PC-9 (cell line): ENCODE data around the gene ENDOV. TPM values are rescaled to one million over a fixed set of nuclear protein-coding genes. Genes with fewer than 3 reads are reported as not detected.

Experiments used
- BruUV-seq: library from RNA; stranded (reverse); fragments of 400-500 nt; replicated peaks from 2 replicates; lab custom pipeline; 2021; lab: Mats Ljungman, UMichigan
- CTCF ChIA-PET: fragments of 300-600 bp; sonication (Branson Sonifier 250); formaldehyde crosslinking; loops from one replicate; lab custom pipeline; 2022; ENCODE audit warnings: antibody characterized with exemption; lab: Charles Lee
- POLR2A ChIA-PET: fragments of 300-600 bp; sonication (Branson Sonifier 250); formaldehyde crosslinking; loops from one replicate; lab custom pipeline; 2022; ENCODE audit warnings: antibody characterized with exemption; ENCODE audit not compliant: unreplicated experiment; lab: Charles Lee
- DNase-seq, 2 experiments: peaks; one replicate each; pipeline versions ENCODE4 v3.0.0 to v3.0.0-alpha.2; 2015 to 2022; ENCODE audit warnings: mixed read lengths in 1 of 2
- H2AFZ ChIP-seq: fragments of 200-600 bp; sonication (generic); 2 replicates; pipeline ENCODE4 v1.8.1; 2017; ENCODE audit warnings: antibody characterized with exemption
- H3F3A ChIP-seq: fragments of 200-600 bp; sonication (generic); 2 replicates; pipeline ENCODE4 v1.8.1; 2017; ENCODE audit warnings: antibody characterized with exemption, mild to moderate bottlenecking, low read depth; ENCODE audit not compliant: insufficient read depth
- H3K27ac ChIP-seq: fragments of 200-600 bp; sonication (generic); 2 replicates; pipeline ENCODE4 v1.6.1; 2016; ENCODE audit warnings: mixed run types
- H3K27me3 ChIP-seq: fragments of 200-600 bp; sonication (generic); 2 replicates; pipeline ENCODE4 v1.6.1; 2016; ENCODE audit warnings: low read depth, mixed run types; ENCODE audit not compliant: insufficient read depth
- H3K36me3 ChIP-seq: fragments of 200-600 bp; sonication (generic); 2 replicates; pipeline ENCODE4 v1.6.1; 2016; ENCODE audit warnings: low read depth, mixed run types
- H3K4me1 ChIP-seq: fragments of 200-600 bp; sonication (generic); replicated peaks from 2 replicates; pipeline ENCODE4 v1.6.1; 2016; ENCODE audit warnings: mixed run types; ENCODE audit not compliant: insufficient read depth
- H3K4me2 ChIP-seq: fragments of 200-600 bp; sonication (generic); 2 replicates; pipeline ENCODE4 v1.6.1; 2017; ENCODE audit warnings: mixed run types
- H3K4me3 ChIP-seq: fragments of 200-600 bp; sonication (generic); 2 replicates; pipeline ENCODE4 v1.6.1; 2016; ENCODE audit warnings: mixed run types
- H3K79me2 ChIP-seq: fragments of 200-600 bp; sonication (generic); 2 replicates; pipeline ENCODE4 v1.6.1; 2017; ENCODE audit warnings: low read depth, mixed run types
- H3K9me2 ChIP-seq: fragments of 200-600 bp; sonication (generic); 2 replicates; pipeline ENCODE4 v1.8.1; 2017; ENCODE audit warnings: mild to moderate bottlenecking; ENCODE audit not compliant: insufficient read depth
- H3K9me3 ChIP-seq: fragments of 200-600 bp; sonication (generic); 2 replicates; pipeline ENCODE4 v1.8.1; 2016; ENCODE audit warnings: low read depth; ENCODE audit not compliant: insufficient read depth
- H4K20me1 ChIP-seq: fragments of 200-600 bp; sonication (generic); 2 replicates; pipeline ENCODE4 v1.8.1; 2017; ENCODE audit not compliant: insufficient read depth
- CTCF ChIP-seq: fragments of 200-600 bp; sonication (generic); conservative IDR thresholded peaks from 2 replicates; pipeline ENCODE4 v1.6.1; 2017; ENCODE audit warnings: mixed run types, antibody characterized with exemption, mild to moderate bottlenecking, moderate library complexity
- EZH2 ChIP-seq: fragments of 200-600 bp; sonication (generic); IDR thresholded peaks from 2 replicates; pipeline ENCODE4 v1.8.0; 2017; ENCODE audit warnings: antibody characterized with exemption, low read depth
- intact Hi-C: fragments of 100-400 bp; cut with micrococcal nuclease; formaldehyde crosslinking; loops from one replicate; pipeline ENCODE4 v1.10.0; 2022; ENCODE audit not compliant: unreplicated experiment
- total RNA-seq: library from RNA; stranded (reverse); gene quantifications from 2 replicates; pipeline ENCODE4 v1.2.3, GENCODE V29; 2021

Gene ENDOV
- total RNA-seq, 1 experiment from 2014 or later: 50.3 TPM

- ChIA-PET CTCF (no interaction called here), POLR2A (no interaction called here)
- no peak overlapping the region for H2AFZ ChIP-seq
- no peaks in the 10 kb centered on the region for H3K9me2 ChIP-seq
- H3K79me2 ChIP-seq: no peaks in the 10 kb centered on the region
- TF ChIP-seq EZH2 (no peak), CTCF (no peak)
- no peaks in the 10 kb centered on the region for H3K36me3 ChIP-seq
- H3K27ac ChIP-seq: no peak overlapping the region
- peaks cover 6% of the 10 kb centered on the region; the same call in 1 of the 2 replicates for H3K27me3 ChIP-seq
- H3F3A ChIP-seq: no peaks in the 10 kb centered on the region
- no peaks in the 10 kb centered on the region for H3K9me3 ChIP-seq
- H4K20me1 ChIP-seq: no peaks in the 10 kb centered on the region
- H3K4me2 ChIP-seq: no peak overlapping the region
- no peak overlapping the region for H3K4me3 ChIP-seq
- BruUV-seq: no TSS peak
- no peak for DNase-seq
- no peaks in the 10 kb centered on the region for H3K4me1 ChIP-seq
- intact Hi-C loops: no loop called here
Observed at GRCh38 chr17:80445007-80445725, 30.2 kb downstream of the ENDOV start.

GRCh38 chr17:80445726-80446110, 30.8 kb downstream of the ENDOV start:
- Histone ChIP-seq H3K27ac (no peak overlapping the region), H4K20me1 (no peaks in the 10 kb centered on the region), H3K9me3 (no peaks in the 10 kb centered on the region), H3K9me2 (no peaks in the 10 kb centered on the region), H2AFZ (no peak overlapping the region), H3K4me2 (no peak overlapping the region), H3K4me3 (no peak overlapping the region), H3K27me3 (peaks cover 6% of the 10 kb centered on the region; the same call in 1 of the 2 replicates), H3F3A (no peaks in the 10 kb centered on the region), H3K36me3 (no peaks in the 10 kb centered on the region), H3K79me2 (no peaks in the 10 kb centered on the region), H3K4me1 (no peaks in the 10 kb centered on the region)
- DNase-seq: no peak
- CTCF ChIA-PET: no interaction called here
- no peak for TF ChIP-seq EZH2
- no peak for TF ChIP-seq CTCF
- BruUV-seq: no TSS peak
- POLR2A ChIA-PET: no interaction called here
- intact Hi-C loops: no loop called here

GRCh38 chr17:80446645-80447405, 31.9 kb downstream of the ENDOV start:
- H3K36me3 ChIP-seq: no peaks in the 10 kb centered on the region
- H4K20me1 ChIP-seq: no peaks in the 10 kb centered on the region
- no peak overlapping the region for H3K4me2 ChIP-seq
- peaks cover 6% of the 10 kb centered on the region; the same call in 1 of the 2 replicates for H3K27me3 ChIP-seq
- ChIA-PET POLR2A (interaction anchor here (0.7 kb wide), 1 partner anchor 100 kb away, joined by 9 read pairs; no protein-coding TSS in a partner anchor), CTCF (interaction anchor here (0.5 kb wide), 1 partner anchor 114 kb away, joined by 4 read pairs; no protein-coding TSS in a partner anchor)
- DNase-seq: no peak
- no peak overlapping the region for H3K4me3 ChIP-seq
- intact Hi-C loops: no loop called here
- H3K79me2 ChIP-seq: no peaks in the 10 kb centered on the region
- no TSS peak for BruUV-seq
- H3K9me2 ChIP-seq: no peaks in the 10 kb centered on the region
- no peaks in the 10 kb centered on the region for H3F3A ChIP-seq
- H3K27ac ChIP-seq: no peak overlapping the region
- TF ChIP-seq EZH2: no peak
- no peak for TF ChIP-seq CTCF
- no peaks in the 10 kb centered on the region for H3K4me1 ChIP-seq
- no peak overlapping the region for H2AFZ ChIP-seq
- no peaks in the 10 kb centered on the region for H3K9me3 ChIP-seq
